ENCODE results near the gene PDSS2. TPM values are rescaled to one million over a fixed set of nuclear protein-coding genes. Genes with fewer than 3 reads are reported as not detected.

The PDSS2 gene
- total RNA-seq, 4 donors from 2014 or later = 4.3 to 14.7 (median 12.1) TPM

DNA sequence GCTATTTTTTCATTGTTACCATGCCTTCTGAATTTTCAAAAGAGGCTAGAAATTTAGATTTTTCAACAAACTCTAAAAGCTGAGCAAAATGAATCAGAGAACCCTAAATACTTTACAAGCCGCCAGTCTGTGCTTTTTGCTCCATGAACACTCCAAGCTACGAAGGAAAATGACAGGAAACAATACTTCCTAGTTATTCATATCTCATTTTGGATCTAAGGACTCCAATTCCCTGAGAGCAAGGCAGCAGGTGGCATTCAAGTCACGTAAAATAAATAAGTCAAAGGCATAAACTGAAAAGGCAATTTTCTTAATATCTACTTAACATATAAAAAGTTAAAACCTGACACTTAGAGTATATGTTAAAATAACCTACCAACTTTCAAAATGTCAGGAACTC, 50.6 kb downstream of the PDSS2 start:
- H3K27ac ChIP-seq = no peak overlapping the region
- H3K4me1 ChIP-seq = no peaks in the 10 kb centered on the region
- WGBS = 53% methylated on average over 3 of the region's 3 CpGs
- H3K9me3 ChIP-seq = peaks cover 9% of the 10 kb centered on the region
- TF ChIP-seq EP300 (IDR thresholded peaks at IDR 0.05) = no peak
- TF ChIP-seq, protein P1, sequence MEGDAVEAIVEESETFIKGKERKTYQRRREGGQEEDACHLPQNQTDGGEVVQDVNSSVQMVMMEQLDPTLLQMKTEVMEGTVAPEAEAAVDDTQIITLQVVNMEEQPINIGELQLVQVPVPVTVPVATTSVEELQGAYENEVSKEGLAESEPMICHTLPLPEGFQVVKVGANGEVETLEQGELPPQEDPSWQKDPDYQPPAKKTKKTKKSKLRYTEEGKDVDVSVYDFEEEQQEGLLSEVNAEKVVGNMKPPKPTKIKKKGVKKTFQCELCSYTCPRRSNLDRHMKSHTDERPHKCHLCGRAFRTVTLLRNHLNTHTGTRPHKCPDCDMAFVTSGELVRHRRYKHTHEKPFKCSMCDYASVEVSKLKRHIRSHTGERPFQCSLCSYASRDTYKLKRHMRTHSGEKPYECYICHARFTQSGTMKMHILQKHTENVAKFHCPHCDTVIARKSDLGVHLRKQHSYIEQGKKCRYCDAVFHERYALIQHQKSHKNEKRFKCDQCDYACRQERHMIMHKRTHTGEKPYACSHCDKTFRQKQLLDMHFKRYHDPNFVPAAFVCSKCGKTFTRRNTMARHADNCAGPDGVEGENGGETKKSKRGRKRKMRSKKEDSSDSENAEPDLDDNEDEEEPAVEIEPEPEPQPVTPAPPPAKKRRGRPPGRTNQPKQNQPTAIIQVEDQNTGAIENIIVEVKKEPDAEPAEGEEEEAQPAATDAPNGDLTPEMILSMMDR (IDR thresholded peaks at IDR 0.05) = no peak
- no peak for TF ChIP-seq POLR2AphosphoS5 (IDR thresholded peaks at IDR 0.05)
- TF ChIP-seq POLR2A (IDR thresholded peaks at IDR 0.05) = no peak
- H3K4me3 ChIP-seq = no peak overlapping the region
- H3K36me3 ChIP-seq = no peaks in the 10 kb centered on the region
- no peaks in the 10 kb centered on the region for H3K27me3 ChIP-seq
- no peak for DNase-seq (ENCODE audit: low spot score in 2 of 2)

DNA sequence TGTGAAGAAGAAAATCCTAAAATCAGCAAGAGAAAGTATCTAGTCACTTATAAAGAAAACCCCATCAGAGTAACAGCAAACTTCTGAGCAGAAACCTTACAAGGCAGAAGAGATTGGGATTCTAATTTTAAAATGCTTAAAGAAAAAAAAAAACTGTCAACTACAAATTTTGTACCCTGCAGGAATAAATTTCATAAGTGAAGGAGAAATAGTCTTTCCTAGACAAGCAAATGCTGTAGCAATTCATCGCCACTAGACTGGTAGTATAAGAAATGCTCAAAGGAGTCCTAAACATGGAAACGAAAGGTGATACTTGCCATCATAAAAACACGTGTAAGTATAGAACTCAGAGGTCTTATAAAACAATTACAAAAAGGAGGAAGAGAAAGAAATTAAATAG, 54.4 kb downstream of the PDSS2 start:
- H3K4me1 ChIP-seq = no peaks in the 10 kb centered on the region
- no peak for DNase-seq (ENCODE audit: low spot score in 2 of 2)
- no peaks in the 10 kb centered on the region for H3K27me3 ChIP-seq
- TF ChIP-seq EP300 (IDR thresholded peaks at IDR 0.05) (no peak), POLR2A (IDR thresholded peaks at IDR 0.05) (no peak), POLR2AphosphoS5 (IDR thresholded peaks at IDR 0.05) (no peak)
- TF ChIP-seq, protein P1 (IDR thresholded peaks at IDR 0.05) = no peak
- no peak overlapping the region for H3K4me3 ChIP-seq
- peaks cover 9% of the 10 kb centered on the region for H3K9me3 ChIP-seq
- peaks cover 5% of the 10 kb centered on the region for H3K36me3 ChIP-seq
- WGBS = 92% methylated on average over 3 of the region's 3 CpGs
- H3K27ac ChIP-seq = no peak overlapping the region

DNA sequence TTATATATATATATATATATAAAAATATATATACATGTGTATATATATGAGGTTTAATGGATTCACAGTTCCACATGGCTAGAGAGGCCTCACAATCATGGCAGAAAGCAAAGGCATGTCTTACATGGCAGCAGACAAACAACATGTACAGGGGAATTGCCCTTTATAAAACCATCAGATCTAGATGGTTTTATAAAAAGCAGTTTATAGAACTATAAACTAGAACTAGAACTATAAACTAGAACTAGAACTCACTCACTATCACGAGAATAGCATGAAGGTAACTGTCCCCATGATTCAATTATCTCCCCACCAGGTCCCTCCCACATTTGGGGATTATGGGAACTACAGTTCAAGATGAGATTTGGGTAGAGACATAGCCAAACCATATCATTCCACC, 56.8 kb downstream of the PDSS2 start:
- no peak for DNase-seq (ENCODE audit: low spot score in 2 of 2)
- no peaks in the 10 kb centered on the region for H3K4me1 ChIP-seq
- WGBS = 94% methylated on average over 1 of the region's 1 CpG

DNA sequence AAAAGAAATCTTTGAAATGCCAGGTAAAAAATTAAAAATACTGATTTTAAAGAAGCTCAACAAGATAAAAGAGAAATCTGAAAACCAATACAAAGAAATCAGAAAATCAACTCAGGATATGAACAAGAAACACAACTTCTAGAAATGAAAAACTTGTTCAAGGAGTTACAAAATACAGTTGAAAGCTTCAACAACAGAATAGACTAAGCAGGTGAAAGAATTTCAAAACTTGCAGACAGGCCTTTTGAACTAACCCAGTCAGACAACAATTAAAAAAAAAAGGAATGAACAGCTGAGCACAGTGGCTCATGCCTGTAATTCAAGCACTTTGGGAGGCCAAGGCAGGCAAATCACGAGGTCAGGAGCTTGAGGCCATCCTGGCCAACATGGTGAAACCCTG, 57.8 kb downstream of the PDSS2 start:
- Histone ChIP-seq H3K27ac (no peak overlapping the region), H3K9me3 (peaks cover 9% of the 10 kb centered on the region), H3K4me1 (no peaks in the 10 kb centered on the region), H3K36me3 (peaks cover 5% of the 10 kb centered on the region), H3K4me3 (no peak overlapping the region), H3K27me3 (no peaks in the 10 kb centered on the region)
- TF ChIP-seq, protein P1 (IDR thresholded peaks at IDR 0.05) = no peak
- TF ChIP-seq POLR2AphosphoS5 (IDR thresholded peaks at IDR 0.05) (no peak), POLR2A (IDR thresholded peaks at IDR 0.05) (no peak), EP300 (IDR thresholded peaks at IDR 0.05) (no peak)
- 100% methylated on average over 1 of the region's 1 CpG for WGBS
- DNase-seq (ENCODE audit: low spot score in 2 of 2) = no peak

More for the DNA sequence above, 56.8 kb downstream of the PDSS2 start:
- TF ChIP-seq EP300 (IDR thresholded peaks at IDR 0.05) = no peak
- TF ChIP-seq POLR2A (IDR thresholded peaks at IDR 0.05) = no peak
- no peak for TF ChIP-seq POLR2AphosphoS5 (IDR thresholded peaks at IDR 0.05)
- TF ChIP-seq, protein P1 (IDR thresholded peaks at IDR 0.05) = no peak
- Histone ChIP-seq H3K27ac (no peak overlapping the region), H3K4me3 (no peak overlapping the region), H3K9me3 (peaks cover 9% of the 10 kb centered on the region), H3K36me3 (peaks cover 5% of the 10 kb centered on the region), H3K27me3 (no peaks in the 10 kb centered on the region)

DNA sequence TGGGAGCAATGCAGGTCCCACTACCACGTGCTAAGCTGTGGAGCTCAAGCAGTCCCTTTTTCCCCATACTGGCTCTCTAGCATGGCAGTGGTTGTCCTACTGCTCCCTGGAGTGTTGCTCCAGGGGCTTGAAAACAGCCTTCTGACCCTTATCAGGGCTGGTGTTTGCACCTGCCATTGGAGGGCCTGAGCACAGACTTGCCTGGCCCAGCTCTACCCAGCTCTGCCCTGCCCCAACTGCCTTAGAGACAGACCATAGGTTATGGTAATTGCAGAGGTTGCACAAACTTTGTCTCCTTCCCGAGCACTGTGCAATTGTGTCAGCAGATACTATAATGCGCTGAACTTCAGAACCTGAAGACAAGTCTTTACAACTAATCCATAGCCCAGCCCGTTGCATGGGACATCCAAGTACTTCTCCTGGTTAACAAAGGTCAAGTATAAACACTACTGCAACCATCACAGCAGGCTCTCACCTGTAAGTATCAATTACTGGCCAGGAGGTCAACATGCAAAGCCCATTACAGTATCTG, 58.7 kb downstream of the PDSS2 start:
- peaks cover 5% of the 10 kb centered on the region for H3K36me3 ChIP-seq
- no peak for DNase-seq (ENCODE audit: low spot score in 2 of 2)
- no peaks in the 10 kb centered on the region for H3K27me3 ChIP-seq
- H3K9me3 ChIP-seq = peaks cover 9% of the 10 kb centered on the region
- TF ChIP-seq, protein P1 (IDR thresholded peaks at IDR 0.05) = no peak
- TF ChIP-seq POLR2A (IDR thresholded peaks at IDR 0.05) (no peak), POLR2AphosphoS5 (IDR thresholded peaks at IDR 0.05) (no peak), EP300 (IDR thresholded peaks at IDR 0.05) (no peak)
- WGBS = 90% methylated on average over 4 of the region's 4 CpGs
- H3K27ac ChIP-seq = no peak overlapping the region
- no peaks in the 10 kb centered on the region for H3K4me1 ChIP-seq
- no peak overlapping the region for H3K4me3 ChIP-seq

Data from suprapubic skin (tissue), 4 donors.